ENCODE results near the gene EML4. TPM values are rescaled to one million over a fixed set of nuclear protein-coding genes. Genes with fewer than 3 reads are reported as not detected.

EML4 gene
- total RNA-seq, 1 experiment from 2014 or later: 52.0 TPM

- ChIA-PET CTCF (no interaction called here), POLR2A (ENCODE audit: unreplicated experiment) (interaction anchor here (0.7 kb wide), 3 partner anchors 9 to 636 kb away, joined by 3 to 6 read pairs (median 4); no protein-coding TSS in a partner anchor)
- no TSS peak for BruUV-seq (replicated peaks)
- peak overlapping the region; percentile 76 for H3K4me2 ChIP-seq
- no peaks in the 10 kb centered on the region for H3K36me3 ChIP-seq (ENCODE audit: low read depth)
- intact Hi-C loops (cut with micrococcal nuclease; ENCODE audit: unreplicated experiment): no loop called here
- H3K9me3 ChIP-seq (ENCODE audit: insufficient read depth, low read depth): no peaks in the 10 kb centered on the region
- peak overlapping the region; percentile 47 for H3K4me3 ChIP-seq
- peak overlapping the region; percentile 73 for H3K27ac ChIP-seq
- no peaks in the 10 kb centered on the region for H3K9me2 ChIP-seq (ENCODE audit: insufficient read depth)
- peaks cover 67% of the 10 kb centered on the region for H3K4me1 ChIP-seq (replicated peaks; ENCODE audit: insufficient read depth)
- peak; percentile 49 to 65 for DNase-seq
- no peaks in the 10 kb centered on the region for H3K27me3 ChIP-seq (ENCODE audit: insufficient read depth, low read depth)
- TF ChIP-seq EZH2 (IDR thresholded peaks at IDR 0.05; ENCODE audit: low read depth) (no peak), CTCF (conservative IDR thresholded peaks at IDR 0.05) (no peak)
- no peaks in the 10 kb centered on the region for H4K20me1 ChIP-seq (ENCODE audit: insufficient read depth)
- peak overlapping the region; percentile 81 for H2AFZ ChIP-seq
- peaks cover 48% of the 10 kb centered on the region for H3F3A ChIP-seq (ENCODE audit: insufficient read depth, low read depth)
- H3K79me2 ChIP-seq (ENCODE audit: low read depth): no peaks in the 10 kb centered on the region
Measured at GRCh38 chr2:42141687-42142546, 27.2 kb upstream of the EML4 start.

- Histone ChIP-seq H3K27ac (peak overlapping the region; percentile 73), H3K9me3 (ENCODE audit: insufficient read depth, low read depth) (no peaks in the 10 kb centered on the region), H3K4me2 (peak overlapping the region; percentile 76), H3K4me1 (replicated peaks; ENCODE audit: insufficient read depth) (peaks cover 60% of the 10 kb centered on the region), H4K20me1 (ENCODE audit: insufficient read depth) (no peaks in the 10 kb centered on the region), H3K27me3 (ENCODE audit: insufficient read depth, low read depth) (no peaks in the 10 kb centered on the region), H3K79me2 (ENCODE audit: low read depth) (no peaks in the 10 kb centered on the region), H3K9me2 (ENCODE audit: insufficient read depth) (no peaks in the 10 kb centered on the region), H3F3A (ENCODE audit: insufficient read depth, low read depth) (peaks cover 41% of the 10 kb centered on the region), H3K4me3 (peak overlapping the region; percentile 47; the same call in 1 of the 2 replicates), H2AFZ (peak overlapping the region; percentile 81), H3K36me3 (ENCODE audit: low read depth) (no peaks in the 10 kb centered on the region)
- BruUV-seq (replicated peaks): no TSS peak
- TF ChIP-seq EZH2 (IDR thresholded peaks at IDR 0.05; ENCODE audit: low read depth): no peak
- no peak for TF ChIP-seq CTCF (conservative IDR thresholded peaks at IDR 0.05)
- intact Hi-C loops (cut with micrococcal nuclease; ENCODE audit: unreplicated experiment): no loop called here
- CTCF ChIA-PET: interaction anchor here (0.6 kb wide), 1 partner anchor 1653 kb away, joined by 3 read pairs; no protein-coding TSS in a partner anchor
- DNase-seq: no peak
- POLR2A ChIA-PET (ENCODE audit: unreplicated experiment): no interaction called here
Measured at GRCh38 chr2:42142547-42143184, 26.5 kb upstream of the EML4 start.

- ChIA-PET POLR2A (ENCODE audit: unreplicated experiment) (interaction anchor here (0.6 to 0.7 kb wide), 3 partner anchors 15 to 1075 kb away, joined by 7 to 12 read pairs (median 11); no protein-coding TSS in a partner anchor), CTCF (no interaction called here)
- Histone ChIP-seq H3K79me2 (ENCODE audit: low read depth) (no peaks in the 10 kb centered on the region), H3K4me2 (no peak overlapping the region), H3F3A (ENCODE audit: insufficient read depth, low read depth) (peaks cover 3% of the 10 kb centered on the region; the same call in 1 of the 2 replicates), H2AFZ (no peak overlapping the region), H3K9me3 (ENCODE audit: insufficient read depth, low read depth) (no peaks in the 10 kb centered on the region; the same call in 1 of the 2 replicates), H3K4me3 (no peak overlapping the region), H3K4me1 (replicated peaks; ENCODE audit: insufficient read depth) (peaks cover 9% of the 10 kb centered on the region), H3K9me2 (ENCODE audit: insufficient read depth) (no peaks in the 10 kb centered on the region), H3K27me3 (ENCODE audit: insufficient read depth, low read depth) (no peaks in the 10 kb centered on the region), H3K36me3 (ENCODE audit: low read depth) (no peaks in the 10 kb centered on the region), H3K27ac (no peak overlapping the region), H4K20me1 (ENCODE audit: insufficient read depth) (no peaks in the 10 kb centered on the region)
- intact Hi-C loops (cut with micrococcal nuclease; ENCODE audit: unreplicated experiment): no loop called here
- TF ChIP-seq CTCF (conservative IDR thresholded peaks at IDR 0.05) (no peak), EZH2 (IDR thresholded peaks at IDR 0.05; ENCODE audit: low read depth) (no peak)
- no TSS peak for BruUV-seq (replicated peaks)
- DNase-seq: no peak
Measured at GRCh38 chr2:42147641-42148274, 21.4 kb upstream of the EML4 start.
